Measurements from ENCODE around the gene C4orf17. TPM values are rescaled to one million over a fixed set of nuclear protein-coding genes. Genes with fewer than 3 reads are reported as not detected.

The C4orf17 gene
- total and polyA plus RNA-seq, 11 donors, result not detected

DNA sequence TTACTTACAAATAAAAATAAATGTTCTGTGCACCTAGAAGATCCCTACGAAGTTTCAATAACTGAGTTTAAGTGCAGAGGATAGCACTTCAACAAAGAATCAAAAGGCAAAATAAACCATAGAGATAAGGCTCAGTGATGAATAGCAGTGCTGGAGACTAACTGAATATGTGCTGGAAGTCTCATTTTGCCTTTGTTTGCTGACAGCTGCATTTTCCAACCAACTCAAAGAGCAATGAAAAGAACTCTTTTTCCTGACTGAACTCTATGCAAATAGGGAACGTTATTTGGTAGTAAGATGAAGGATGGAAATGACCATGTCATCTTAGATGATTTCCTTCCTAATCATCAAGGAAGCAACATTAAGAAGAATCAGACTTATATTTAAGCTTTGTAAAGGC is 42.9 kb upstream of the C4orf17 start:
- no peaks in the 10 kb centered on the region for H3K36me3 ChIP-seq
- no peak overlapping the region for H3K4me3 ChIP-seq
- TF ChIP-seq, protein P1, sequence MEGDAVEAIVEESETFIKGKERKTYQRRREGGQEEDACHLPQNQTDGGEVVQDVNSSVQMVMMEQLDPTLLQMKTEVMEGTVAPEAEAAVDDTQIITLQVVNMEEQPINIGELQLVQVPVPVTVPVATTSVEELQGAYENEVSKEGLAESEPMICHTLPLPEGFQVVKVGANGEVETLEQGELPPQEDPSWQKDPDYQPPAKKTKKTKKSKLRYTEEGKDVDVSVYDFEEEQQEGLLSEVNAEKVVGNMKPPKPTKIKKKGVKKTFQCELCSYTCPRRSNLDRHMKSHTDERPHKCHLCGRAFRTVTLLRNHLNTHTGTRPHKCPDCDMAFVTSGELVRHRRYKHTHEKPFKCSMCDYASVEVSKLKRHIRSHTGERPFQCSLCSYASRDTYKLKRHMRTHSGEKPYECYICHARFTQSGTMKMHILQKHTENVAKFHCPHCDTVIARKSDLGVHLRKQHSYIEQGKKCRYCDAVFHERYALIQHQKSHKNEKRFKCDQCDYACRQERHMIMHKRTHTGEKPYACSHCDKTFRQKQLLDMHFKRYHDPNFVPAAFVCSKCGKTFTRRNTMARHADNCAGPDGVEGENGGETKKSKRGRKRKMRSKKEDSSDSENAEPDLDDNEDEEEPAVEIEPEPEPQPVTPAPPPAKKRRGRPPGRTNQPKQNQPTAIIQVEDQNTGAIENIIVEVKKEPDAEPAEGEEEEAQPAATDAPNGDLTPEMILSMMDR (IDR thresholded peaks at IDR 0.05), result no peak
- no peak for TF ChIP-seq POLR2A (IDR thresholded peaks at IDR 0.05)
- H3K27ac ChIP-seq, result no peak overlapping the region
- H3K27me3 ChIP-seq, result peaks cover 0 to 16% (median 0%) of the 10 kb centered on the region in 9 donors
- ATAC-seq (no peak), DNase-seq (no peak)
- H3K4me1 ChIP-seq, result no peaks in the 10 kb centered on the region
- intact Hi-C loops (cut with DNase I), result loop anchor here in 2 of 10 donors (10.0 kb wide), 2 partner anchors 343 to 1003 kb away; no protein-coding TSS in a partner anchor
- no peaks in the 10 kb centered on the region for H3K9me3 ChIP-seq
- 43 to 65% (median 56%) methylated on average over 2 of the region's 2 CpGs for WGBS, 4 donors

DNA sequence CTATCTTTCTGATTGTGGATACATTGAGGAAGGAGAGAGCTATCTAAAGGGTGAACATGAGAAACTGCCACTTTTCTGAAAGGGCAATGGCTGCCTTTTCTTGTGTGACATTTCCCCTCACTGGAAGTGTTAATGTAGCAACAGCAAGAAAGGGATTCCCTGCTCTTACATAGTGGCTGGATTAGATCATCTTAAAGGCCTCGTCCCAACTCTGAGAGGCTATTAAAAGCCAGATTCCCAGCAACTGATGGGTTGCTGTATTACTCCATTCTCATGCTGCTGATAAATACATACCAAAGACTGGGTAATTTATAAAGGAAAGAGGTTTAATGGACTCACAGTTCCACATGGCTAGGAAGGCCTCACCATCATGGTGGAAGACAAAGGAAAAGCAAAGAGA is 41.9 kb upstream of the C4orf17 start:
- no peak for DNase-seq
- Histone ChIP-seq H3K36me3 (no peaks in the 10 kb centered on the region), H3K4me1 (no peaks in the 10 kb centered on the region), H3K27ac (no peak overlapping the region), H3K4me3 (no peak overlapping the region), H3K9me3 (no peaks in the 10 kb centered on the region), H3K27me3 (peaks cover 0 to 16% (median 0%) of the 10 kb centered on the region in 9 donors)
- no peak for ATAC-seq
- intact Hi-C loops (cut with DNase I), result loop anchor here in 2 of 10 donors (10.0 kb wide), 2 partner anchors 344 to 1004 kb away; no protein-coding TSS in a partner anchor
- TF ChIP-seq POLR2A (IDR thresholded peaks at IDR 0.05), result no peak
- TF ChIP-seq, protein P1 (IDR thresholded peaks at IDR 0.05), result no peak
- 23 to 46% (median 35%) methylated on average over 1 of the region's 1 CpG for WGBS, 4 donors

DNA sequence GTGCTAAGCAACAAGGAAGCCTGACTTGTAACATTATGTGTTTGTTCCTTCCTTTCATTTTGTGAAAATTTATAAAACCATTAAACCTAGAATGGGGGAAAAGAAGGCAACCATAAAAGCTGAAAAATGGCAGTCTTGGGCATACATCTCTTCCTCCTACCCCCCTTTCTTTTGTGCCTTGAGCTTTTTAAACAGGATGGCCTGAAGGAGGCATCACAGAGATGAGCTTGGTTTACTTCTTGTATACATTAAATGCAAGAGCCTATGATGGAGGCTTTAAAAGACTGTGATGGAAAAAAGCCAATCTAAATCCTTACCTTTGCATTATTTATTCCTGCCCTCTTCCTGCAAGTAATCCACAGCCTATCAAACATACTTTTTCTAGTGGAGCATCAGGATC is 39.5 kb upstream of the C4orf17 start:
- no peak for DNase-seq
- H3K27me3 ChIP-seq, result peaks cover 0 to 5% (median 0%) of the 10 kb centered on the region in 9 donors
- no peaks in the 10 kb centered on the region for H3K36me3 ChIP-seq
- no peak for ATAC-seq
- no peak overlapping the region for H3K4me3 ChIP-seq
- H3K4me1 ChIP-seq, result no peaks in the 10 kb centered on the region
- no peak for TF ChIP-seq POLR2A (IDR thresholded peaks at IDR 0.05)
- TF ChIP-seq, protein P1 (IDR thresholded peaks at IDR 0.05), result no peak
- H3K9me3 ChIP-seq, result no peaks in the 10 kb centered on the region
- intact Hi-C loops (cut with DNase I), result no loop called here
- no peak overlapping the region for H3K27ac ChIP-seq

DNA sequence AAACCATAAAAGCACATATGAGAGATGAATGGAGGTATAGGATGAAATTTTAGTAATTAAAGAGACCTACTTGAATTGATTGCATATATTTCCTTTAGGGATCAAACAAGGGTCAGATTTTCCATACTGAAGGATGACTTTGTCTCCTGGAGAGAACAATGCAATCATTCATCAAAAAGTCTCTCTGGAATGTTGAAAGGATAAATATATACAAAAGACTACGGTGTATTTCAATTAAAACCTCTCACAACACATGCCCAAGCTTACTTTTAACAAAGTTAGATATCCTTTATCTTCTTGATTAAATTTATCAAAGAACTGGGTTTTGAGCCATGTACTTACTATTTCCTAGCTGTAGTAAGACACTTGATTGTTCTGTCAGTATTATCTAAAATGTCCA is 38.9 kb upstream of the C4orf17 start:
- DNase-seq (no peak), ATAC-seq (no peak)
- Histone ChIP-seq H3K9me3 (no peaks in the 10 kb centered on the region), H3K4me3 (no peak overlapping the region), H3K27me3 (peaks cover 0 to 3% (median 0%) of the 10 kb centered on the region in 9 donors), H3K4me1 (no peaks in the 10 kb centered on the region), H3K36me3 (no peaks in the 10 kb centered on the region), H3K27ac (no peak overlapping the region)
- TF ChIP-seq POLR2A (IDR thresholded peaks at IDR 0.05), result no peak
- TF ChIP-seq, protein P1 (IDR thresholded peaks at IDR 0.05), result no peak
- intact Hi-C loops (cut with DNase I), result no loop called here
- 14 to 42% (median 29%) methylated on average over 1 of the region's 1 CpG for WGBS, 4 donors

Data from heart left ventricle (tissue), 16 donors.